ENCODE data around the gene APC2. TPM values are rescaled to one million over a fixed set of nuclear protein-coding genes. Genes with fewer than 3 reads are reported as not detected.

APC2 gene
- total and polyA plus RNA-seq, 7 donors, result 0.01 to 0.06 (median 0.04) TPM; not detected in 1

DNA sequence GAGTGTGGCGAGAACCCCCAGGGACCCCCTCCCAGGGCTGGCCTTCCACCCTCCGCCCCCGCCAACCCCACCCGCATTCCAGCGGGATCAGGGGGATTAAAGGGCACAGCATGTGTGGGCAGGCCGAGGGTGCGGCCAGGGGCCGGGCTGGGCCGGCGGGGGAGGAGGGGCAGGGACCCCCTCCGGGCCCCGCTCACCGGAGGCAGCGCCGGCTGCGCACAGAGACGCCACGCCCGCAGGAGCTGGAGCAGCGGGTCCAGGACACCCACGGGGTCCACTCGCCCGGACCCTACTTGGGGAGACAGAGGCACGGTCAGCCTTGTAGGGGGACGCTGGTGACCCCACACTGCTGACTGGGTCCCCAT lies 60.5 kb downstream of the APC2 start:
- 28 to 52% (median 37%) methylated on average over 8 to 25 of the region's 25 CpGs for WGBS, 3 donors
- no peak for ATAC-seq
- H3K4me1 ChIP-seq, result peaks cover 11% of the 10 kb centered on the region
- peaks cover 0 to 3% (median 0%) of the 10 kb centered on the region in 3 donors for H3K27me3 ChIP-seq (ENCODE audit: insufficient read depth in 3 of 3, low read length in 2 of 3)
- H3K36me3 ChIP-seq (ENCODE audit: insufficient read depth in 1 of 2, low read depth in 1 of 2), result peaks cover 0 to 6% of the 10 kb centered on the region in 2 donors
- no peak overlapping the region for H3K4me3 ChIP-seq
- intact Hi-C loops (cut with DNase I), result loop anchor here in 1 of 2 donors (5.0 kb wide), 1 partner anchor 228 kb away; no protein-coding TSS in a partner anchor
- TF ChIP-seq, protein P1, sequence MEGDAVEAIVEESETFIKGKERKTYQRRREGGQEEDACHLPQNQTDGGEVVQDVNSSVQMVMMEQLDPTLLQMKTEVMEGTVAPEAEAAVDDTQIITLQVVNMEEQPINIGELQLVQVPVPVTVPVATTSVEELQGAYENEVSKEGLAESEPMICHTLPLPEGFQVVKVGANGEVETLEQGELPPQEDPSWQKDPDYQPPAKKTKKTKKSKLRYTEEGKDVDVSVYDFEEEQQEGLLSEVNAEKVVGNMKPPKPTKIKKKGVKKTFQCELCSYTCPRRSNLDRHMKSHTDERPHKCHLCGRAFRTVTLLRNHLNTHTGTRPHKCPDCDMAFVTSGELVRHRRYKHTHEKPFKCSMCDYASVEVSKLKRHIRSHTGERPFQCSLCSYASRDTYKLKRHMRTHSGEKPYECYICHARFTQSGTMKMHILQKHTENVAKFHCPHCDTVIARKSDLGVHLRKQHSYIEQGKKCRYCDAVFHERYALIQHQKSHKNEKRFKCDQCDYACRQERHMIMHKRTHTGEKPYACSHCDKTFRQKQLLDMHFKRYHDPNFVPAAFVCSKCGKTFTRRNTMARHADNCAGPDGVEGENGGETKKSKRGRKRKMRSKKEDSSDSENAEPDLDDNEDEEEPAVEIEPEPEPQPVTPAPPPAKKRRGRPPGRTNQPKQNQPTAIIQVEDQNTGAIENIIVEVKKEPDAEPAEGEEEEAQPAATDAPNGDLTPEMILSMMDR (IDR thresholded peaks at IDR 0.05), result no peak
- no peak for DNase-seq
- no peaks in the 10 kb centered on the region for H3K9me3 ChIP-seq
- peak overlapping the region; percentile 19 for H3K27ac ChIP-seq

DNA sequence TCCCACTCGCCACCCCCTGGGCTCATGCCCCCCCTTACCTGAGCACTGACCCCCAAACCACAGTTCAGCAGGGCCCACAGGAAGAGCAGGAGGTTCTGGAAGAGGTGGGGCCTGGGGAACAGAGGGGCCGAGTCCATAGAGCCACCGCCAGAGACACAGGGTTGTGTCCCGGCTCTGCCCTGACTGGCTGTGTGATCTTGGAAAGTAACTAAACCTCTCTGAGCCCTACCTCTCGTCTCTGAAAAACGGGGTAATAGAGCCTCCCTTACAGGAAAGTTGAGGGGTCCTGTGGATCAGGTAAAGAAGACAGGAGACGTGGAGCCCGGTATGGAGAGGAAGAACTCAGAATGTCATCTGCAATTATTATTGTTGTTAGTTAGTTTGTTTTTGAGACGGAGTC lies 60.9 kb downstream of the APC2 start:
- intact Hi-C loops (cut with DNase I), result loop anchor here in 1 of 2 donors (5.0 kb wide), 1 partner anchor 229 kb away; no protein-coding TSS in a partner anchor
- DNase-seq (no peak), ATAC-seq (no peak)
- 39 to 55% (median 46%) methylated on average over 9 of the region's 9 CpGs for WGBS, 3 donors
- Histone ChIP-seq H3K9me3 (no peaks in the 10 kb centered on the region), H3K4me3 (no peak overlapping the region), H3K27me3 (ENCODE audit: insufficient read depth in 3 of 3, low read length in 2 of 3) (peaks cover 0 to 3% (median 0%) of the 10 kb centered on the region in 3 donors), H3K36me3 (ENCODE audit: insufficient read depth in 1 of 2, low read depth in 1 of 2) (peaks cover 0 to 2% of the 10 kb centered on the region in 2 donors), H3K4me1 (peaks cover 11% of the 10 kb centered on the region), H3K27ac (peak overlapping the region; percentile 19)
- TF ChIP-seq, protein P1 (IDR thresholded peaks at IDR 0.05), result no peak

DNA sequence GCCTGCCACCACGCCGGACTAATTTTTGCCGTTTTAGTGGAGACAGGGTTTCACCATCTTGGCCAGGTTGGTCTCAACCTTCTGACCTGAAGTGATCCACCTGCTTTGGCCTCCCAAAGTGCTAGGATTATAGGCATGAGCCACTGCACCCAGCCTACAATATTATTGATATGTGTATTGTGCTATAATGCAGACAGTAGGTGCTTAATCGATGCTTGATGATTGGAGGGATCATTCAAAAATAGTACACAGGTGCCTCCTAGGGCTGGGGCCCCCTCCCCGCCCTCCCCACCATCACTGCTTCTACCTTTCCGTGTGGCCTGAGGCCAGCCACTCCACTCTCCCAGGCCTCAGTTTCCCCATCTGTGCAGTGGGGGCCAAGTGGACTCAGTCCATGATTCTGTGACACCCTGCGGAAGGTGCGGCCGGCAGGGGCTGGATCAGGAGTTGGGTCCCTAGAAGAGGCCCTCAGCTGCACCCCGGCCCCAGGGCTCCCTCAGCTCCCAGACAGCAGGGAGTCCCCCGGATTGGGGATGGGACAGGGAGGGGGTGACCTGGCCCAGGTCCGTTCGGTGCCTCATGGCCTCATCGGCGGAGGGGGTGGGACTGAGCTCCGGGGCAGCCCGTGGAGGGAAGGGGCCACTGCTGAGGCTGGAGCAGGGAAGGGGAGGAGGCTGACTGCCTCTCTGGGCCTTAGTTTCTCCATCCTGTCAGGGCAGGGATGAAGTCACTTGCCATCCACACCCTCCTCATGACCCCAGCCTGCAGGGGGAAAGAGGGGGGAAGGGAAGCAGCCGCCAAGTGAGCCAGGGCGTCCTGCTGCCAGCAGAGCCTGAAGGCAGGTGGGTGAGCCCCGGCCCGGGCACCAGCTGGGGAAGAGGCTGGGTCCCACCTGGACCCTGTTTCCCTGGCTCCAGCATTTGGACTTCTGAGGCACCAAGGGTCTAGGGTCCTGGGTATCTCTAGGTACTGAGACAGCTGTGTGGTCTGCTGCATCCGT lies 61.7 kb downstream of the APC2 start:
- Histone ChIP-seq H3K36me3 (ENCODE audit: insufficient read depth in 1 of 2, low read depth in 1 of 2) (no peaks in the 10 kb centered on the region), H3K4me1 (peaks cover 11% of the 10 kb centered on the region), H3K27me3 (ENCODE audit: insufficient read depth in 3 of 3, low read length in 2 of 3) (peaks cover 0 to 5% (median 0%) of the 10 kb centered on the region in 3 donors), H3K27ac (peak overlapping the region; percentile 89), H3K9me3 (no peaks in the 10 kb centered on the region), H3K4me3 (peak overlapping the region; percentile 73)
- TF ChIP-seq, protein P1 (IDR thresholded peaks at IDR 0.05), result no peak
- no peak for ATAC-seq
- intact Hi-C loops (cut with DNase I), result loop anchor here in 1 of 2 donors (5.0 kb wide), 1 partner anchor 229 kb away; no protein-coding TSS in a partner anchor
- no peak for DNase-seq
- 39 to 54% (median 43%) methylated on average over 19 to 22 of the region's 22 CpGs for WGBS, 3 donors

DNA sequence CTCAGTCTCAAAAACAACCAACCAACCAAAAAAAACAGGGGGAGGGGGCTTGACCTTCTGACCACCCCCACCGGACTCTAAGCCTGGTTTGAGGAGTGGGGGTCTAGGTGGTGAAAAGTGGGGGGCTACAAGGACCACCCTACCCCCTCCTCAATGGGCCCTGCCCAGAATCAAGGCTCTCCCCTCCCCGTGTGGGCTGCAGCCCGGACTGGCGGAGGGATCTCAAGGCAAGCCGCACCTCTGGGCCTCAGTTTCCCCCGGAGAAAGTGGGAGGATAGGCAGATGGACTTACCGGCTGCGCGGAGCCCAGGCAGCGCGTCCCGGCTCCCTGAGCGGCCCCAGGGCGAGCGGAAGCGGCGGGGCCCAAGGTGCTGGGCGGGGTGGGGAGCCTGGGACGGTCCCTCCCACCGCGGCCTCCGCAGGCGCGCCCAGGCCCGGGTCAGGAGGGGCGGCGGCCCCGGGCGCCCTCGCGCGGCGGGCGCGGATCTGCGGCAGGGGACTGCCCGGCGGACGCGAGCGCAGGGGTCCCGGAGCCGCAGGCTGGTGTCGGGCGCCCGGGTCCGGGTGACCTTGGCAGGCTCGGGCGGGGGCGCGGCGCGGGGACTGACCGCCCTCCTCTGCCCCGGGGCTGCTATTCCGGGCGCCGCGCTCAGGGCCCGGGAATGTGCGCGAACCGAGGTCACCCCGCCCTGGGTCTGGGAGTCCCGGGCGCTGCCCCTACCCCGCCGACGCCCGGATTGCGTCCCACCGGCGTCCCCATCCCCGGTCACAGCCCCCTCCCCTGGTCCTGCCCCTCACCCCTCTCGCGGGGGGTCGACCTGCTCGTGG lies 63.0 kb downstream of the APC2 start, which contains the start of gene ADAMTSL5:
Gene ADAMTSL5 (minus strand): TSS at position 349 of the 828 bp plus-strand sequence. CDS start 2,076 bp downstream, outside the sequence.
- DNase-seq (peak; percentile 68 to 87), ATAC-seq (peak; percentile 82 to 88 (median 86))
- Histone ChIP-seq H3K27ac (peak within 1 kb of the TSS; percentile 89), H3K36me3 (ENCODE audit: insufficient read depth in 1 of 2, low read depth in 1 of 2) (no peaks in the 10 kb centered on the region), H3K4me3 (peak within 1 kb of the TSS; percentile 73), H3K9me3 (no peaks in the 10 kb centered on the region), H3K4me1 (peaks cover 6% of the 10 kb centered on the region), H3K27me3 (ENCODE audit: insufficient read depth in 3 of 3, low read length in 2 of 3) (peaks cover 0 to 5% (median 0%) of the 10 kb centered on the region in 3 donors)
- WGBS, 3 donors, result 2 to 3% (median 3%) methylated on average over 37 to 78 of the region's 78 CpGs
- intact Hi-C loops (cut with DNase I), result loop anchor here in 1 of 2 donors (5.0 kb wide), 1 partner anchor 231 kb away; no protein-coding TSS in a partner anchor
- TF ChIP-seq, protein P1 (IDR thresholded peaks at IDR 0.05), result no peak
